OCI-LY7 (cell line): Measurements from ENCODE around the gene MYO18B.

ENCODE experiments used
- CTCF ChIP-seq: fragments of 200-600 bp; sonication (generic); conservative IDR thresholded peaks from 2 replicates; pipeline ENCODE4 v1.5.1; 2014; ENCODE audit warnings: mild to moderate bottlenecking, antibody characterized with exemption, low read length, moderate library complexity, mixed read lengths
- EZH2phosphoT487 ChIP-seq: fragments of 200-600 bp; sonication (generic); IDR thresholded peaks from 2 replicates; pipeline ENCODE4 v1.6.1; 2018; ENCODE audit warnings: low read depth, borderline replicate concordance, mild to moderate bottlenecking, mixed run types, antibody characterized with exemption, low read length, moderate library complexity, mixed read lengths

GRCh38 chr22:25735650-25736049 is 6.3 kb upstream of the MYO18B start:
- TF ChIP-seq CTCF (no peak), EZH2phosphoT487 (no peak)
